IMR-90 (cell line): Measurements from ENCODE around the gene CSNK1G2. TPM values are rescaled to one million over a fixed set of nuclear protein-coding genes. Genes with fewer than 3 reads are reported as not detected.

Experiments used
- ATAC-seq: fragments of 200-7000 bp; cut with Tn5 transposase; 2 replicates; pipeline ENCODE4 v1.9.1; 2020; ENCODE audit warnings: low read depth, mild to moderate bottlenecking, moderate library complexity
- BruUV-seq: library from RNA; stranded (reverse); fragments of 400-500 nt; replicated peaks from 2 replicates; lab custom pipeline; 2021; lab: Mats Ljungman, UMichigan
- CTCF ChIA-PET: fragments of 300-600 bp; formaldehyde crosslinking; extraction: SDS; loops from one replicate; lab custom pipeline; 2021; ENCODE audit warnings: antibody characterized with exemption; lab: Yijun Ruan, JAX
- POLR2A ChIA-PET: fragments of 300-600 bp; sonication (Branson Sonifier 250); formaldehyde crosslinking; loops from one replicate; lab custom pipeline; 2022; ENCODE audit warnings: antibody characterized with exemption; ENCODE audit not compliant: unreplicated experiment; lab: Charles Lee
- DNase-seq: peaks from one replicate; pipeline ENCODE4 v3.0.0; 2013
- H2AFZ ChIP-seq: replicated peaks from 2 replicates; pipeline ENCODE3; 2013; ENCODE audit warnings: low read length, mild to moderate bottlenecking; ENCODE audit not compliant: poor library complexity
- H2AK5ac ChIP-seq: 2 replicates; pipeline ENCODE4 v1.6.1; 2013; ENCODE audit warnings: low read depth, low read length, inconsistent platforms
- H2AK9ac ChIP-seq: replicated peaks from 2 replicates; pipeline ENCODE3; 2013; ENCODE audit warnings: mild to moderate bottlenecking, low read depth, low read length, moderate library complexity; ENCODE audit not compliant: poor library complexity
- H2BK120ac ChIP-seq: 2 replicates; pipeline ENCODE4 v1.6.1; 2013; ENCODE audit warnings: low read depth, low read length, inconsistent platforms
- H2BK15ac ChIP-seq: 3 replicates; pipeline ENCODE4 v1.6.1; 2013; ENCODE audit warnings: low read depth, low read length, inconsistent platforms
- H2BK20ac ChIP-seq: 2 replicates; pipeline ENCODE4 v1.6.1; 2013; ENCODE audit warnings: low read depth, mild to moderate bottlenecking, inconsistent platforms, low read length, moderate library complexity
- H2BK5ac ChIP-seq: 2 replicates; pipeline ENCODE4 v1.6.1; 2013; ENCODE audit warnings: mild to moderate bottlenecking, low read depth, low read length, inconsistent platforms; ENCODE audit not compliant: poor library complexity, severe bottlenecking
- H3K14ac ChIP-seq: replicated peaks from 2 replicates; pipeline ENCODE4 v1.6.1; 2013; ENCODE audit warnings: low read depth, low read length, inconsistent platforms
- H3K18ac ChIP-seq: 2 replicates; pipeline ENCODE4 v1.6.1; 2013; ENCODE audit warnings: low read depth, low read length, control low read depth
- H3K23ac ChIP-seq: 2 replicates; pipeline ENCODE4 v1.6.1; 2013; ENCODE audit warnings: low read depth, low read length, inconsistent platforms
- H3K27ac ChIP-seq: 2 replicates; pipeline ENCODE4 v1.5.1; 2013; ENCODE audit warnings: mild to moderate bottlenecking, control low read depth, low read length; ENCODE audit not compliant: insufficient read depth
- H3K27me3 ChIP-seq: 2 replicates; pipeline ENCODE4 v1.6.1; 2013; ENCODE audit warnings: low read length; ENCODE audit not compliant: control insufficient read depth, insufficient read depth
- H3K36me3 ChIP-seq: 2 replicates; pipeline ENCODE4 v1.6.1; 2013; ENCODE audit warnings: low read length, mixed read lengths; ENCODE audit not compliant: control insufficient read depth, insufficient read depth
- H3K4ac ChIP-seq: 2 replicates; pipeline ENCODE4 v1.6.1; 2013; ENCODE audit warnings: low read depth, low read length, inconsistent platforms
- H3K4me1 ChIP-seq: 2 replicates; pipeline ENCODE4 v1.6.1; 2013; ENCODE audit warnings: low read length, mixed read lengths; ENCODE audit not compliant: control insufficient read depth, insufficient read depth
- H3K4me2 ChIP-seq: 2 replicates; pipeline ENCODE4 v1.6.1; 2013; ENCODE audit warnings: low read depth, mild to moderate bottlenecking, control low read depth, low read length, moderate library complexity
- H3K4me3 ChIP-seq: 2 replicates; pipeline ENCODE4 v1.5.1; 2013; ENCODE audit warnings: low read depth, mild to moderate bottlenecking, control low read depth, low read length, moderate library complexity; ENCODE audit not compliant: insufficient read depth
- H3K56ac ChIP-seq: 2 replicates; pipeline ENCODE4 v1.6.1; 2013; ENCODE audit warnings: low read length, inconsistent platforms; ENCODE audit not compliant: insufficient read depth; ENCODE audit errors: extremely low read depth
- H3K79me1 ChIP-seq, 2 experiments: 2 replicates each; pipeline ENCODE4 v1.6.1; 2013; ENCODE audit warnings: low read length in 2 of 2, inconsistent platforms in 1 of 2, low read depth in 1 of 2
- H3K9ac ChIP-seq: 2 replicates; pipeline ENCODE4 v1.6.1; 2013; ENCODE audit warnings: low read depth, low read length, control low read depth
- H3K9me1 ChIP-seq: 2 replicates; pipeline ENCODE4 v1.6.1; 2013; ENCODE audit warnings: low read length, inconsistent platforms; ENCODE audit not compliant: insufficient read depth
- H3K9me3 ChIP-seq: 2 replicates; pipeline ENCODE4 v1.6.1; 2013; ENCODE audit warnings: low read length; ENCODE audit not compliant: control insufficient read depth, insufficient read depth
- H4K20me1 ChIP-seq: 2 replicates; pipeline ENCODE4 v1.6.1; 2013; ENCODE audit warnings: low read length, inconsistent platforms; ENCODE audit not compliant: insufficient read depth
- H4K5ac ChIP-seq: 2 replicates; pipeline ENCODE4 v1.6.1; 2013; ENCODE audit warnings: mild to moderate bottlenecking, low read depth, low read length, control low read depth
- H4K8ac ChIP-seq, 2 experiments: 2 replicates each; pipeline ENCODE4 v1.6.1; 2013; ENCODE audit warnings: low read depth in 2 of 2, low read length in 2 of 2, control low read depth in 1 of 2, inconsistent platforms in 1 of 2
- H4K91ac ChIP-seq: 2 replicates; pipeline ENCODE4 v1.6.1; 2013; ENCODE audit warnings: low read depth, low read length, inconsistent platforms; ENCODE audit not compliant: insufficient read depth
- BHLHE40 ChIP-seq: fragments of 150-350 bp; IDR thresholded peaks from 2 replicates; pipeline ENCODE4 v1.6.1; 2016; ENCODE audit warnings: mild to moderate bottlenecking, low read depth, low read length
- CEBPB ChIP-seq: IDR thresholded peaks from 2 replicates; pipeline ENCODE4 v1.6.1; 2012; ENCODE audit warnings: low read depth, low read length, improper control_type of control experiment
- CHD1 ChIP-seq: IDR thresholded peaks from 2 replicates; pipeline ENCODE4 v1.6.1; 2012; ENCODE audit warnings: low read depth, low read length, improper control_type of control experiment
- FOS ChIP-seq: fragments of 150-350 bp; IDR thresholded peaks from 2 replicates; pipeline ENCODE4 v1.6.1; 2016; ENCODE audit warnings: low read depth, low read length
- MAFK ChIP-seq: IDR thresholded peaks from 2 replicates; pipeline ENCODE4 v1.6.1; 2012; ENCODE audit warnings: low read depth, low read length, improper control_type of control experiment
- MAZ ChIP-seq: IDR thresholded peaks from 2 replicates; pipeline ENCODE4 v1.6.1; 2012; ENCODE audit warnings: low read depth, mild to moderate bottlenecking, low read length, improper control_type of control experiment, moderate library complexity, borderline replicate concordance
- MXI1 ChIP-seq: IDR thresholded peaks from 2 replicates; pipeline ENCODE4 v1.6.1; 2012; ENCODE audit warnings: low read depth, mild to moderate bottlenecking, low read length, moderate library complexity, borderline replicate concordance
- NFE2L2 ChIP-seq: fragments of 150-350 bp; IDR thresholded peaks from 2 replicates; pipeline ENCODE4 v1.6.1; 2016; ENCODE audit warnings: low read depth, mild to moderate bottlenecking, low read length
- POLR2A ChIP-seq: IDR thresholded peaks from 2 replicates; pipeline ENCODE4 v1.6.1; 2012; ENCODE audit warnings: mild to moderate bottlenecking, low read depth, low read length
- RAD21 ChIP-seq: IDR thresholded peaks from 2 replicates; pipeline ENCODE4 v1.6.1; 2012; ENCODE audit warnings: low read length, improper control_type of control experiment
- RCOR1 ChIP-seq: IDR thresholded peaks from 2 replicates; pipeline ENCODE4 v1.6.1; 2012; ENCODE audit warnings: mild to moderate bottlenecking, low read length, improper control_type of control experiment; ENCODE audit not compliant: insufficient replicate concordance
- RFX5 ChIP-seq: IDR thresholded peaks from 2 replicates; pipeline ENCODE4 v1.8.0; 2012; ENCODE audit warnings: low read depth, mild to moderate bottlenecking, low read length, moderate library complexity
- SMC3 ChIP-seq: fragments of 150-350 bp; IDR thresholded peaks from 2 replicates; pipeline ENCODE4 v1.6.1; 2016; ENCODE audit warnings: low read depth, mild to moderate bottlenecking, antibody characterized with exemption, low read length, moderate library complexity
- WGBS, 2 experiments: methylation state at CpG; one replicate each; pipeline versions ENCODE4 v1.1.5 to v1.1.7; 2013; ENCODE audit warnings: missing lambda C conversion rate in 2 of 2; ENCODE audit not compliant: insufficient read length in 1 of 2; ENCODE audit errors: extremely low coverage in 2 of 2; 5-methylcytosine and 5-hydroxymethylcytosine counted together
- dilution Hi-C: fragments of 300-500 bp; cut with HindIII; formaldehyde crosslinking; loops from one replicate; pipeline ENCODE4 v1.14.3; 2018; ENCODE audit warnings: low sequenced_read_pairs; ENCODE audit not compliant: unreplicated experiment
- in situ Hi-C: fragments of 300-500 bp; cut with MboI; formaldehyde crosslinking; loops from 3 replicates; pipeline ENCODE4 v1.14.3; 2019; ENCODE audit warnings: low sequenced_read_pairs, inconsistent platforms, mixed read lengths
- intact Hi-C: fragments of 100-400 bp; cut with micrococcal nuclease; formaldehyde crosslinking; loops from 2 replicates; pipeline ENCODE4 v1.10.0; 2022
- polyA plus RNA-seq, 3 experiments: library from polyadenylated mRNA; depleted of rRNA; stranded (reverse); fragments of >200 nt; gene quantifications; 2 replicates each; pipeline ENCODE4 v1.2.3, GENCODE V29; 2012; ENCODE audit warnings: low replicate concordance in 1 of 3
- total RNA-seq: library from RNA; depleted of rRNA; stranded (reverse); fragments of >200 nt; gene quantifications from 2 replicates; pipeline ENCODE4 v1.2.3, GENCODE V29; 2012
- TF ChIP-seq, protein P1 (sequence below): conservative IDR thresholded peaks from 2 replicates; pipeline ENCODE4 v1.5.1; 2012; ENCODE audit warnings: mild to moderate bottlenecking, low read depth, low read length, improper control_type of control experiment
- TF ChIP-seq, protein P2 (sequence below): fragments of 150-350 bp; IDR thresholded peaks from 2 replicates; pipeline ENCODE4 v1.6.1; 2016; ENCODE audit warnings: low read depth, mild to moderate bottlenecking, low read length, moderate library complexity, borderline replicate concordance
- TF ChIP-seq, protein P3 (sequence below): fragments of 150-350 bp; IDR thresholded peaks from 2 replicates; pipeline ENCODE4 v1.6.1; 2017; ENCODE audit warnings: mild to moderate bottlenecking, antibody characterized with exemption, low read length, low read depth

CSNK1G2 gene
- total and polyA plus RNA-seq, 2 of the 4 experiments (the other 2 are of a cell fraction): 38.0 to 96.3 TPM

DNA sequence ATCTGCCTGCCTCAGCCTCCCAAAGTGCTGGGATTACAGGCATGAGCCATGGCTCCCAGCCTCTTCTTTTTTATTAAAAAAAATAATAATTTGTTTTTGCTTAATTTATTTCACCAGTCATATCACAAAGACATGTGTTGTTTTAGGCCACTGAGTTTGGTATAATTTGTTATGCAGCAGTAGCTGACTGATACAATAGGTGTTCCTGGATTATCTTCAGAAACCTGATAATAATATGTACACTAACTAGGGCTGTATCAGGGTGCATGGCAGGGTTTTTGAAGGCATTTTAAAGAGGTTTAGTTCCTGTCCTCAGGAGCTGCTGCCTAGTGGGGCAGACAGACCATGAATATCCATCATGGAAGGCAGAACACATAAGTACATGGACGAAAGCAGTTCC lies 9.5 kb upstream of the CSNK1G2 start:
- no peak overlapping the region for H3K23ac ChIP-seq
- H3K27me3 ChIP-seq: no peaks in the 10 kb centered on the region
- dilution Hi-C loops: no loop called here
- no peak for TF ChIP-seq CEBPB
- no peak for TF ChIP-seq MXI1
- TF ChIP-seq, protein P1, sequence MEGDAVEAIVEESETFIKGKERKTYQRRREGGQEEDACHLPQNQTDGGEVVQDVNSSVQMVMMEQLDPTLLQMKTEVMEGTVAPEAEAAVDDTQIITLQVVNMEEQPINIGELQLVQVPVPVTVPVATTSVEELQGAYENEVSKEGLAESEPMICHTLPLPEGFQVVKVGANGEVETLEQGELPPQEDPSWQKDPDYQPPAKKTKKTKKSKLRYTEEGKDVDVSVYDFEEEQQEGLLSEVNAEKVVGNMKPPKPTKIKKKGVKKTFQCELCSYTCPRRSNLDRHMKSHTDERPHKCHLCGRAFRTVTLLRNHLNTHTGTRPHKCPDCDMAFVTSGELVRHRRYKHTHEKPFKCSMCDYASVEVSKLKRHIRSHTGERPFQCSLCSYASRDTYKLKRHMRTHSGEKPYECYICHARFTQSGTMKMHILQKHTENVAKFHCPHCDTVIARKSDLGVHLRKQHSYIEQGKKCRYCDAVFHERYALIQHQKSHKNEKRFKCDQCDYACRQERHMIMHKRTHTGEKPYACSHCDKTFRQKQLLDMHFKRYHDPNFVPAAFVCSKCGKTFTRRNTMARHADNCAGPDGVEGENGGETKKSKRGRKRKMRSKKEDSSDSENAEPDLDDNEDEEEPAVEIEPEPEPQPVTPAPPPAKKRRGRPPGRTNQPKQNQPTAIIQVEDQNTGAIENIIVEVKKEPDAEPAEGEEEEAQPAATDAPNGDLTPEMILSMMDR: no peak
- no peak for TF ChIP-seq CHD1
- TF ChIP-seq RCOR1: no peak
- no peak for TF ChIP-seq SMC3
- no peak for TF ChIP-seq BHLHE40
- TF ChIP-seq FOS: no peak
- TF ChIP-seq MAFK: no peak
- TF ChIP-seq, protein P2, sequence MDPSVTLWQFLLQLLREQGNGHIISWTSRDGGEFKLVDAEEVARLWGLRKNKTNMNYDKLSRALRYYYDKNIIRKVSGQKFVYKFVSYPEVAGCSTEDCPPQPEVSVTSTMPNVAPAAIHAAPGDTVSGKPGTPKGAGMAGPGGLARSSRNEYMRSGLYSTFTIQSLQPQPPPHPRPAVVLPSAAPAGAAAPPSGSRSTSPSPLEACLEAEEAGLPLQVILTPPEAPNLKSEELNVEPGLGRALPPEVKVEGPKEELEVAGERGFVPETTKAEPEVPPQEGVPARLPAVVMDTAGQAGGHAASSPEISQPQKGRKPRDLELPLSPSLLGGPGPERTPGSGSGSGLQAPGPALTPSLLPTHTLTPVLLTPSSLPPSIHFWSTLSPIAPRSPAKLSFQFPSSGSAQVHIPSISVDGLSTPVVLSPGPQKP: no peak
- TF ChIP-seq POLR2A: no peak
- TF ChIP-seq NFE2L2: no peak
- TF ChIP-seq RFX5: no peak
- TF ChIP-seq RAD21: no peak
- TF ChIP-seq, protein P3, sequence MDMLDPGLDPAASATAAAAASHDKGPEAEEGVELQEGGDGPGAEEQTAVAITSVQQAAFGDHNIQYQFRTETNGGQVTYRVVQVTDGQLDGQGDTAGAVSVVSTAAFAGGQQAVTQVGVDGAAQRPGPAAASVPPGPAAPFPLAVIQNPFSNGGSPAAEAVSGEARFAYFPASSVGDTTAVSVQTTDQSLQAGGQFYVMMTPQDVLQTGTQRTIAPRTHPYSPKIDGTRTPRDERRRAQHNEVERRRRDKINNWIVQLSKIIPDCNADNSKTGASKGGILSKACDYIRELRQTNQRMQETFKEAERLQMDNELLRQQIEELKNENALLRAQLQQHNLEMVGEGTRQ: no peak
- no peak for TF ChIP-seq MAZ
- no peak overlapping the region for H2BK120ac ChIP-seq
- no peaks in the 10 kb centered on the region for H4K20me1 ChIP-seq
- H3K27ac ChIP-seq: no peak overlapping the region
- peaks cover 6% of the 10 kb centered on the region for H3K4me1 ChIP-seq
- no peak overlapping the region for H2BK20ac ChIP-seq
- H2AK5ac ChIP-seq: no peak overlapping the region
- H3K4me3 ChIP-seq: no peak overlapping the region
- no peak overlapping the region for H2AK9ac ChIP-seq
- no peak overlapping the region for H4K91ac ChIP-seq
- intact Hi-C loops: no loop called here
- H3K18ac ChIP-seq: no peak overlapping the region
- in situ Hi-C loops: no loop called here
- H3K4me2 ChIP-seq: no peak overlapping the region
- ChIA-PET CTCF (no interaction called here), POLR2A (no interaction called here)
- WGBS, 2 experiments: no CpG with 5 or more reads among the region's 1 CpG
- no peak overlapping the region for H4K5ac ChIP-seq
- H4K8ac ChIP-seq: no peak overlapping the region
- no peak overlapping the region for H2BK5ac ChIP-seq
- DNase-seq (no peak), ATAC-seq (no peak)
- H3K56ac ChIP-seq: no peak overlapping the region
- H3K79me1 ChIP-seq: no peaks in the 10 kb centered on the region
- no peak overlapping the region for H2AFZ ChIP-seq
- no peaks in the 10 kb centered on the region; the same call in 1 of the 2 replicates for H3K9me3 ChIP-seq
- no peak overlapping the region for H3K4ac ChIP-seq
- H3K14ac ChIP-seq: no peak overlapping the region
- no TSS peak for BruUV-seq
- no peaks in the 10 kb centered on the region for H3K9me1 ChIP-seq
- H2BK15ac ChIP-seq: no peak overlapping the region
- no peaks in the 10 kb centered on the region for H3K36me3 ChIP-seq
- H3K9ac ChIP-seq: no peak overlapping the region
